Chondrocyte (in vitro differentiated cells): ENCODE results near the gene VRK2. TPM values are rescaled to one million over a fixed set of nuclear protein-coding genes. Genes with fewer than 3 reads are reported as not detected.

Experiments used
- DNase-seq: peaks from one replicate; pipeline ENCODE4 v3.0.0; 2021; ENCODE audit warnings: mixed read lengths, low spot score
- H3K27ac Mint-ChIP-seq: one replicate; pipeline ENCODE4 v1.8.0; 2021; ENCODE audit warnings: mild to moderate bottlenecking, moderate library complexity, mixed read lengths; ENCODE audit not compliant: unreplicated experiment
- H3K27me3 Mint-ChIP-seq: 2 replicates; pipeline ENCODE4 v1.8.0; 2021; ENCODE audit warnings: low read depth, mixed read lengths
- H3K36me3 Mint-ChIP-seq: 2 replicates; pipeline ENCODE4 v1.8.0; 2021; ENCODE audit warnings: low read depth, mixed read lengths
- H3K4me1 Mint-ChIP-seq: 2 replicates; pipeline ENCODE4 v1.8.0; 2021; ENCODE audit warnings: low read depth, mild to moderate bottlenecking, mixed read lengths
- H3K4me3 Mint-ChIP-seq: one replicate; pipeline ENCODE4 v1.8.0; 2021; ENCODE audit warnings: mild to moderate bottlenecking, moderate library complexity, mixed read lengths; ENCODE audit not compliant: unreplicated experiment
- H3K9me3 Mint-ChIP-seq: 2 replicates; pipeline ENCODE4 v1.8.0; 2021; ENCODE audit warnings: low read depth, mixed read lengths
- total RNA-seq: library from RNA; stranded (reverse); gene quantifications from 3 replicates; pipeline ENCODE4 v1.2.1, GENCODE V29; 2021
- TF ChIP-seq, protein P1 (sequence below): fragments of 200-600 bp; sonication (generic); IDR thresholded peaks from 2 replicates; pipeline ENCODE4 v1.5.0; 2021; ENCODE audit warnings: antibody characterized with exemption, mild to moderate bottlenecking, moderate library complexity

The VRK2 gene
- total RNA-seq, 1 donor from 2014 or later = 19.3 TPM

DNA sequence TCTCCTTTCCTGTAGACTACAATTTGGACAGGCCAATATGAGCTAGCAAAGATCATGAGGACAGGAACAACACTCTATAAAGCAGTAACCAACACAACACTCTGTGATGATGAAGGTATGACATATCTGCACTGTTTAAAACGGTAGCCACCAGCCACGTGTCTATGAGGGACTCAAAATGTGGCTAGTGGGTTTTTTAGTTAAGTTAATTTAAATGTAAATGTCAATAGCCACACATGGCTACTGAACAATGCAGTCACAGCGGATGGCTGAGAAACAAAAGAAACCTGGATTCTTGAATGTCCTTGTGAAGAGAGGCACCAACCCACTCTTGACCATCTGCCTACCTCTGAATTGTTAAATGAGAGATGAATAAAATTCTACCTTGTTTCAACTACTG lies 160.6 kb downstream of the VRK2 start:
- Mint-ChIP-seq H3K4me3 (no peak overlapping the region), H3K27me3 (no peaks in the 10 kb centered on the region), H3K27ac (no peak overlapping the region), H3K9me3 (peaks cover 7% of the 10 kb centered on the region), H3K4me1 (peaks cover 10% of the 10 kb centered on the region), H3K36me3 (peaks cover 8% of the 10 kb centered on the region)
- no peak for DNase-seq
- TF ChIP-seq, protein P1, sequence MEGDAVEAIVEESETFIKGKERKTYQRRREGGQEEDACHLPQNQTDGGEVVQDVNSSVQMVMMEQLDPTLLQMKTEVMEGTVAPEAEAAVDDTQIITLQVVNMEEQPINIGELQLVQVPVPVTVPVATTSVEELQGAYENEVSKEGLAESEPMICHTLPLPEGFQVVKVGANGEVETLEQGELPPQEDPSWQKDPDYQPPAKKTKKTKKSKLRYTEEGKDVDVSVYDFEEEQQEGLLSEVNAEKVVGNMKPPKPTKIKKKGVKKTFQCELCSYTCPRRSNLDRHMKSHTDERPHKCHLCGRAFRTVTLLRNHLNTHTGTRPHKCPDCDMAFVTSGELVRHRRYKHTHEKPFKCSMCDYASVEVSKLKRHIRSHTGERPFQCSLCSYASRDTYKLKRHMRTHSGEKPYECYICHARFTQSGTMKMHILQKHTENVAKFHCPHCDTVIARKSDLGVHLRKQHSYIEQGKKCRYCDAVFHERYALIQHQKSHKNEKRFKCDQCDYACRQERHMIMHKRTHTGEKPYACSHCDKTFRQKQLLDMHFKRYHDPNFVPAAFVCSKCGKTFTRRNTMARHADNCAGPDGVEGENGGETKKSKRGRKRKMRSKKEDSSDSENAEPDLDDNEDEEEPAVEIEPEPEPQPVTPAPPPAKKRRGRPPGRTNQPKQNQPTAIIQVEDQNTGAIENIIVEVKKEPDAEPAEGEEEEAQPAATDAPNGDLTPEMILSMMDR = no peak

Other genes with a start within 250 kb of the VRK2 start
- 8.6 to 22.1 TPM (median 10.2 TPM) in 3 replicates for gene FANCL, start 194.5 kb downstream of the VRK2 start, total RNA-seq